ENCODE data around the gene SCO2.

DNA sequence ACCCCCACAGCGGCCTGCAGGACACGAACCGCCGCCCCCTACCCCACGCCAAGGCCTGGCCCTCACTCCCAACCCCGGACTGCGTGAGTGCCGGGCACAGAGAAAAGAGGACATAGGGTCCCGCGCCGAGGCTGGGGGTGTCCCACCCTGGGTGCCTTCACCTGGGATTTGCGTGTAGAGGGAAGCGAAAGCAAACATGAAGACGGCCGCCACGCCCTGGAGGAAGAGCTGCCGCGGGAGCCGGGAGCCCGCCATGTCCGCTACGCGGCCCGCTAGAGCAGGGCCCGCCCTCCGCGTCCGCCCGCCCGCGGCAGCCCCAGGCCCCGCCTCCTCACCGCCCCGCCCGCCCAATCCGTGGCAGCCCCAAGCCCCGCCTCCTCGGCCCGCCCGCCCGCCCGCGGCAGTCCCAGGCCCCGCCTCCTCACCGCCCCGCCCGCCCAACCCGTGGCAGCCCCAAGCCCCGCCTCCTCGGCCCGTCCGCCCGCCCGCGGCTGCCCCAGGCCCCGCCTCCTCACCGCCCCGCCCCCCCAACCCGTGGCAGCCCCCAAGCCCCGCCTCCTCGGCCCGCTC, 17.9 kb downstream of the SCO2 start, which contains the start of gene LMF2:
- TF ChIP-seq, protein P1, sequence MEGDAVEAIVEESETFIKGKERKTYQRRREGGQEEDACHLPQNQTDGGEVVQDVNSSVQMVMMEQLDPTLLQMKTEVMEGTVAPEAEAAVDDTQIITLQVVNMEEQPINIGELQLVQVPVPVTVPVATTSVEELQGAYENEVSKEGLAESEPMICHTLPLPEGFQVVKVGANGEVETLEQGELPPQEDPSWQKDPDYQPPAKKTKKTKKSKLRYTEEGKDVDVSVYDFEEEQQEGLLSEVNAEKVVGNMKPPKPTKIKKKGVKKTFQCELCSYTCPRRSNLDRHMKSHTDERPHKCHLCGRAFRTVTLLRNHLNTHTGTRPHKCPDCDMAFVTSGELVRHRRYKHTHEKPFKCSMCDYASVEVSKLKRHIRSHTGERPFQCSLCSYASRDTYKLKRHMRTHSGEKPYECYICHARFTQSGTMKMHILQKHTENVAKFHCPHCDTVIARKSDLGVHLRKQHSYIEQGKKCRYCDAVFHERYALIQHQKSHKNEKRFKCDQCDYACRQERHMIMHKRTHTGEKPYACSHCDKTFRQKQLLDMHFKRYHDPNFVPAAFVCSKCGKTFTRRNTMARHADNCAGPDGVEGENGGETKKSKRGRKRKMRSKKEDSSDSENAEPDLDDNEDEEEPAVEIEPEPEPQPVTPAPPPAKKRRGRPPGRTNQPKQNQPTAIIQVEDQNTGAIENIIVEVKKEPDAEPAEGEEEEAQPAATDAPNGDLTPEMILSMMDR (IDR thresholded peaks at IDR 0.05) = peak in 2 of 6 experiments; percentile 10 to 13
- TF ChIP-seq POLR2A (IDR thresholded peaks at IDR 0.05) = peak; percentile 47 to 56

All from Peyer's patch (tissue), 4 donors.